Central memory CD8-positive, alpha-beta T cell (primary cell): Measurements from ENCODE around the gene FHOD3.

Experiments used
- ATAC-seq: fragments of 150-1000 bp; cut with Tn5 transposase; replicated peaks from 2 replicates; pipeline ENCODE4 v1.10.0; 2022; ENCODE audit warnings: mild to moderate bottlenecking, moderate FRiP score, moderate number of reproducible peaks; ENCODE audit not compliant: poor library complexity, severe bottlenecking; ENCODE audit errors: extremely low read depth
- DNase-seq, 2 donors: peaks; one replicate each; pipeline ENCODE4 v3.0.0; 2021; ENCODE audit warnings: low spot score in 2 of 2
- H3K27ac Mint-ChIP-seq: one replicate; pipeline ENCODE4 v1.8.0; 2022; ENCODE audit warnings: low read depth, mild to moderate bottlenecking, moderate library complexity, mixed read lengths
- H3K27me3 Mint-ChIP-seq: one replicate; pipeline ENCODE4 v1.8.0; 2022; ENCODE audit warnings: mixed read lengths
- H3K36me3 Mint-ChIP-seq: one replicate; pipeline ENCODE4 v1.8.0; 2022; ENCODE audit warnings: mild to moderate bottlenecking, moderate library complexity, mixed read lengths; ENCODE audit not compliant: insufficient read depth
- H3K4me1 Mint-ChIP-seq: one replicate; pipeline ENCODE4 v1.8.0; 2022; ENCODE audit warnings: mixed read lengths
- H3K4me3 Mint-ChIP-seq: one replicate; pipeline ENCODE4 v1.8.0; 2022; ENCODE audit warnings: mild to moderate bottlenecking, moderate library complexity, mixed read lengths
- H3K9me3 Mint-ChIP-seq: one replicate; pipeline ENCODE4 v1.8.0; 2022; ENCODE audit warnings: mixed read lengths

The FHOD3 gene

GRCh38 chr18:36388310-36388709, 90.8 kb downstream of the FHOD3 start:
- Mint-ChIP-seq H3K9me3 (no peaks in the 10 kb centered on the region), H3K4me1 (no peaks in the 10 kb centered on the region), H3K27me3 (peaks cover 24% of the 10 kb centered on the region), H3K36me3 (no peaks in the 10 kb centered on the region), H3K27ac (no peak overlapping the region), H3K4me3 (no peak overlapping the region)
- ATAC-seq (no peak), DNase-seq (no peak)

- Mint-ChIP-seq H3K36me3 (no peaks in the 10 kb centered on the region), H3K9me3 (no peaks in the 10 kb centered on the region)
Measured at GRCh38 chr18:36389027-36389426, 91.5 kb downstream of the FHOD3 start.

GRCh38 chr18:36389811-36390581, 92.5 kb downstream of the FHOD3 start:
- Mint-ChIP-seq H3K4me3 (no peak overlapping the region), H3K27ac (no peak overlapping the region), H3K4me1 (no peaks in the 10 kb centered on the region), H3K9me3 (no peaks in the 10 kb centered on the region), H3K27me3 (peaks cover 24% of the 10 kb centered on the region), H3K36me3 (no peaks in the 10 kb centered on the region)
- DNase-seq (no peak), ATAC-seq (no peak)

More at GRCh38 chr18:36389027-36389426, 91.5 kb downstream of the FHOD3 start:
- Mint-ChIP-seq H3K27ac (no peak overlapping the region), H3K27me3 (peaks cover 24% of the 10 kb centered on the region), H3K4me3 (no peak overlapping the region), H3K4me1 (no peaks in the 10 kb centered on the region)
- DNase-seq (no peak), ATAC-seq (no peak)

- H3K9me3 Mint-ChIP-seq = no peaks in the 10 kb centered on the region
- no peaks in the 10 kb centered on the region for H3K36me3 Mint-ChIP-seq
- H3K27ac Mint-ChIP-seq = no peak overlapping the region
- no peak for DNase-seq
- H3K4me3 Mint-ChIP-seq = no peak overlapping the region
- no peaks in the 10 kb centered on the region for H3K4me1 Mint-ChIP-seq
- ATAC-seq = no peak
- peaks cover 24% of the 10 kb centered on the region for H3K27me3 Mint-ChIP-seq
Measured at GRCh38 chr18:36391426-36392145, 94.1 kb downstream of the FHOD3 start.

GRCh38 chr18:36392164-36392978, 94.9 kb downstream of the FHOD3 start:
- no peak overlapping the region for H3K4me3 Mint-ChIP-seq
- ATAC-seq (no peak), DNase-seq (no peak)
- no peak overlapping the region for H3K27ac Mint-ChIP-seq
- H3K36me3 Mint-ChIP-seq = no peaks in the 10 kb centered on the region
- no peaks in the 10 kb centered on the region for H3K9me3 Mint-ChIP-seq
- peaks cover 24% of the 10 kb centered on the region for H3K27me3 Mint-ChIP-seq
- no peaks in the 10 kb centered on the region for H3K4me1 Mint-ChIP-seq

- Mint-ChIP-seq H3K27ac (no peak overlapping the region), H3K4me3 (no peak overlapping the region), H3K27me3 (peaks cover 24% of the 10 kb centered on the region), H3K9me3 (no peaks in the 10 kb centered on the region), H3K4me1 (no peaks in the 10 kb centered on the region), H3K36me3 (no peaks in the 10 kb centered on the region)
- ATAC-seq (no peak), DNase-seq (no peak)
Measured at GRCh38 chr18:36392979-36393287, 95.4 kb downstream of the FHOD3 start.

- Mint-ChIP-seq H3K4me3 (no peak overlapping the region), H3K36me3 (no peaks in the 10 kb centered on the region), H3K9me3 (no peaks in the 10 kb centered on the region), H3K27ac (no peak overlapping the region), H3K4me1 (no peaks in the 10 kb centered on the region), H3K27me3 (peaks cover 18% of the 10 kb centered on the region)
- no peak for ATAC-seq
- DNase-seq = no peak
Measured at GRCh38 chr18:36394486-36394885, 97.0 kb downstream of the FHOD3 start.

- H3K9me3 Mint-ChIP-seq = no peaks in the 10 kb centered on the region
- no peak for DNase-seq
- H3K4me1 Mint-ChIP-seq = no peaks in the 10 kb centered on the region
- peaks cover 15% of the 10 kb centered on the region for H3K27me3 Mint-ChIP-seq
- no peak overlapping the region for H3K4me3 Mint-ChIP-seq
- no peak for ATAC-seq
- no peak overlapping the region for H3K27ac Mint-ChIP-seq
- no peaks in the 10 kb centered on the region for H3K36me3 Mint-ChIP-seq
Measured at GRCh38 chr18:36396190-36396589, 98.7 kb downstream of the FHOD3 start.

- DNase-seq (no peak), ATAC-seq (no peak)
- H3K36me3 Mint-ChIP-seq = no peaks in the 10 kb centered on the region
- H3K27me3 Mint-ChIP-seq = peaks cover 15% of the 10 kb centered on the region
- H3K4me1 Mint-ChIP-seq = no peaks in the 10 kb centered on the region
- H3K4me3 Mint-ChIP-seq = no peak overlapping the region
- H3K9me3 Mint-ChIP-seq = no peaks in the 10 kb centered on the region
- no peak overlapping the region for H3K27ac Mint-ChIP-seq
Measured at GRCh38 chr18:36397033-36397432, 99.5 kb downstream of the FHOD3 start.

GRCh38 chr18:36398419-36398818, 100.9 kb downstream of the FHOD3 start:
- ATAC-seq (no peak), DNase-seq (no peak)
- Mint-ChIP-seq H3K9me3 (no peaks in the 10 kb centered on the region), H3K27me3 (peaks cover 15% of the 10 kb centered on the region), H3K4me3 (no peak overlapping the region), H3K4me1 (no peaks in the 10 kb centered on the region), H3K27ac (no peak overlapping the region), H3K36me3 (no peaks in the 10 kb centered on the region)

- Mint-ChIP-seq H3K27me3 (peaks cover 15% of the 10 kb centered on the region), H3K4me3 (no peak overlapping the region), H3K36me3 (no peaks in the 10 kb centered on the region), H3K9me3 (no peaks in the 10 kb centered on the region), H3K4me1 (no peaks in the 10 kb centered on the region), H3K27ac (no peak overlapping the region)
- no peak for DNase-seq
- ATAC-seq = no peak
Measured at GRCh38 chr18:36399055-36399454, 101.5 kb downstream of the FHOD3 start.

GRCh38 chr18:36401462-36401861, 103.9 kb downstream of the FHOD3 start:
- DNase-seq (no peak), ATAC-seq (no peak)

More at GRCh38 chr18:36401462-36401861, 103.9 kb downstream of the FHOD3 start:
- no peaks in the 10 kb centered on the region for H3K4me1 Mint-ChIP-seq
- H3K36me3 Mint-ChIP-seq = no peaks in the 10 kb centered on the region
- H3K27me3 Mint-ChIP-seq = peaks cover 15% of the 10 kb centered on the region
- no peak overlapping the region for H3K4me3 Mint-ChIP-seq
- H3K9me3 Mint-ChIP-seq = no peaks in the 10 kb centered on the region
- H3K27ac Mint-ChIP-seq = no peak overlapping the region
